Myocyte (in vitro differentiated cells): ENCODE data around the gene MAB21L3. TPM values are rescaled to one million over a fixed set of nuclear protein-coding genes. Genes with fewer than 3 reads are reported as not detected.

Experiments used
- DNase-seq: peaks from one replicate; pipeline ENCODE4 v3.0.0-alpha.2; 2012; ENCODE audit warnings: low read depth
- total RNA-seq: library from RNA; depleted of rRNA; stranded (reverse); fragments of >200 nt; gene quantifications from 2 replicates; pipeline ENCODE4 v1.2.3, GENCODE V29; 2014

Gene MAB21L3
- total RNA-seq, 1 donor from 2014 or later: 0.27 TPM

GRCh38 chr1:116107371-116107770 lies 3.8 kb upstream of the MAB21L3 start:
- DNase-seq: no peak

DNA sequence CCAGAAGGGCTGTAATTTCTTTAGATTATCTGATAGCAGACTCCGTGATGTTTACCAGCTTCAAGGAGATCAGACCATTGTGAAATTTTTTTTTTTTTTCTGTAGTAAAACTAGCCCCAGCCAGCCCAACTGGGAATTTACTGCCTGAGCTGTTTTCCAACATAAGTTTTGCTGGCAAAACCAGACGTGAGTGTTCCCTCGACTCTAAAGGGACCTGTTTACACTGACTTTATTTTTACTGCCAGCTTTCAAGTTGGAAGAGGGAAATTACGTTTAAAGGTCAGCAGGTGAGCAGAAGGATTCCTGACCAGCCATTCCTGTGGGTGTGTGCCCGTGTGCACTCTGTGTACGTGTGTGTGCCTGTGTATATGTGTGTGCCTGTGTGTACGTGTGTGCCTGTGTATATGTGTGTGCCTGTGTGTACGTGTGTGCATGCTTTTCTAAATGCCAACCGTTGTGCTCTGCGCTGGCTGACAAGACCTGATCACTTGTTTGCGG lies 374 bp downstream of the MAB21L3 start:
- DNase-seq: no peak

DNA sequence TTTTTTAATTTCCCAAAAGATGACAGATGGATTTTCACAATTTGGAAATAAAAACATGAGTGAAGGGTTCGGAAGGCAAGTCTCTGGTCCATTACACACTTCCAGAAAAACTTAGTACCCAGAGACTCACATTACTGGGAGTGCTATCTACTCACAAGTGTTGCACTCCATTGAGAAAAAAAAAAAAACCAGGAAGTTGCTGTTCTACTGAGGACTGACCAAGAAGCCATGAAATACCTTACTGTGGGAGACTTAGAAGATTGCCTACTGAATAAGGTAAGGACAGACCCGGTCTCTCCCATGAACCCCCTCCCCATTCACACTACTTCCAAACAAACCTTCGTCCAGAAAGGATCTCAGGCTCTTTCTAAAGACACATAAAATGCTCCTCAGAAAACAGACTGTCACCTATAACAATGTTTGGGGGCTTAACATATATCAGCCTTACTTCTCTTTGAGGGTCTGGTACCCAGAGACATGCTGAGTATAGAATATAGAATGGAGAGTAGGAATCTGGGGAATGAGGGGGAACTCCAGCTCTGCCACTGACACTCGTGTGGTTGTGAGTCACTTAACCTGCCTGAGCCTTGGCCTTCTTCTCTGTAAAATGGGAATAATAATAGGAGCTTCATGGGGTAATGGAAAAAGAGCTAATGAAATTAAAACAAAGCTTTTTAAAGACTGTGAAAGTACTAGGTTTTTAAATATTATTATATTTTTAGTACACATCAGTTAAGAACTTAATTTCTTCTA lies 1.4 kb downstream of the MAB21L3 start:
- DNase-seq: no peak

GRCh38 chr1:116113615-116114014 lies 2.4 kb downstream of the MAB21L3 start:
- no peak for DNase-seq

- peak; percentile 86 for DNase-seq
Observed at GRCh38 chr1:116115476-116116439, 4.6 kb downstream of the MAB21L3 start.

DNA sequence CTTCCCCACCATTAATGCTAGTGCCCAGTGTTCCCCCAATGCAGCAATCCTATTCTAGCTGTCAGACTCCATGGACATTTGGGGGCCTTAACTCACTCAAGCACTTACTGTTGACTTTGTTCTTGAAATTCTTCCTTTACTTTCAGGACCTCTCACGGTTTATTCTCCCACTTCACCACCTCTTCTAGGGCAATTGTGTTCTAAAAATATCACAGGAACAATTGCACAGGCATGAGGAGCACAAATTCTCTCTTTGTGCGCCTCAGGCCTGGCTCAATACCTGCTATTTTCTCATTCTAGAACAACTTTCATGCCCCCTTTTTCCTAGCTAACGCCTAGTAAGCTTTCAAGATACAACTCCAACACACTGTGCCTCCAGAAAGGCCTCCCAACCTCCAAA lies 7.3 kb downstream of the MAB21L3 start:
- DNase-seq: no peak

DNA sequence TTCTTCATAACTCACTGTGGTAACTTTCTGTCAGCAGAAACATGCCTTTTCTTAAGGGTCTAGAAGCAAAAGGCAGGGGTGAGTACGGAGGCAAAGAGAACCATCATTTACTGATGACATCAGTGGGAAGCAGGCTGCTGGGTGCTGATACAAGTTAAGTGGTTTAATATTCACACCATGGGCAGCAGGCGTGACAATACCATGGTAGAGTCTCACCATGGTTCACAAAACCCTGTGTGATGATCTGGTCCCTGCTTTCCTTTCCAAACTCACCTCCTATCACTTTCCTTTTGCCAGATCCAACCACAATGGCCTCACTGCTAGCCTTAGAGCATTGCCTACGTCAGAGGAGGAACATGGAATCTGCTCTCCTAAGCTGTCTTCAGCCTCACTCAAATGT lies 8.7 kb downstream of the MAB21L3 start:
- DNase-seq: no peak

- peak; percentile 81 for DNase-seq
Observed at GRCh38 chr1:116122955-116123757, 12.0 kb downstream of the MAB21L3 start.

GRCh38 chr1:116123837-116124533 lies 12.8 kb downstream of the MAB21L3 start:
- no peak for DNase-seq

DNA sequence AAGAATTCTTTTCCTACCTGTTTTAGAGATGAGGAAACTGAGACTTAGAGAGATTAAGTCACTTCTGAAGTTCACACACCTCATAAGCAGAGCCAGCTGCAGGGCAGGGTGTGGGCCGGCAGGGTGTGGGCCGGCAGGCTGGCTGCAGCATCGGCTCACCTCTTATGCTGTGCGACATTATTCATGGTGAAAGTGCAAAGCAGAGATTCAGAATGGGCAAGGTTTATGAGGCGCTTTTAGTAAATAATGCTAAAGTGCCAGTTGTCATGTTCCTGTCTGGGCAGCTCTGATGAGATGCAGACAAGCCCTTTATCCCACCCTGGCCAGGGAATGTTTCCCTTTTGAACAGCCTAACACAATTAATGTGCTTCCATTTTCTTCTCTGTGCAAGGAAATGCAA lies 14.6 kb downstream of the MAB21L3 start:
- no peak for DNase-seq

DNA sequence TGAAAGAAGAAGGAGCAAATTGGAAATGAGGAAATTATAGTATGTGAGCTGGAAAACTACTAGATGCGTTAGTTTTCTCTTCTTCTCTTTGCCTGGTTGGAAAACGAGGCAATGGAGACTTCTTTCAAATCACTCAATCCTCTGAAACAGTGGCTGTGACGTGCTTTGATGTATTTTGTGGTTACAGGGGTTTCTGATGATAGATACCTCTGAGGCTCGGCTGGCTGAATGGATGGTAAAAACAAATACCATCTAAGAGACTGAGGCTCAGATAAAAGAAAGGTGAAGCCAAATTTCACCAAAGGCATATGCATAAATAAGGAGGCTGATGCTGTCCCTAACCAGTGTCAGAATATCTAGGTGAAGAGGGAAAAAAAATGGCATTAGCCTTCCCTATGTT lies 15.1 kb downstream of the MAB21L3 start:
- DNase-seq: no peak

DNA sequence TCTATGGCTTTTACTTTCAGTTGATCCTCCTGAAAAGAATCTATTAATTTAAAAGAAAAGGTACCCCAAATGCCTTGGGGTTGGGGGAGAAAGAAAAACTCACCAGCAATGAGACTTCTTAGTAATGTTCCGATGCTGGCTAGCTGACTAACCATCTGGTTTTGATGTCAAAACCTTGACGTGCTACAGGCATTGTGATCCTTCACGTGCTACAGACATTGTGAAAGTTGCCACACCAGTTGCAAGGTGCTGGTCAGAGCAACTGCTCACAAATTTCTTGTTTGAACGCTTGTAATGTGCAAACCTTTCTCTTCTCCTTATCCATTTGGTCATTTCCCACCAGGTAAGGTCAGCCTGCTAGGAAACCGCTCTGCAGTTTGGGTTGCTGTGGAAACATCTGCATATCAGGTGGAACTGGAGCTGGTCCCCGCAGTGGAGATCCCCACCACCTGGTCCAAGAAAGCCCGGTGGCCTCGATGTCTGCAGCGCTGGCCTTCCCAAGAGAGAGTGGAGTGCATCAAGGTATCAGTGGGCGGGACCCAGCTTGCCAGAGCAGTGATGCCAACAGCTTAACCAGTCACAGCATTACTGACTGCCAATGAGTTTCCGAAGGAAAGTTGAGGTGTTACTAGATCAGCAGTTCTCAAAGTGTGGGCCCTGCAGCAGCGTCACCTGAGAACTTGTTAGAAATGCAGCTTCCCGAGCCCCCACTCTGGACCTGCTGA lies 16.1 kb downstream of the MAB21L3 start:
- DNase-seq: no peak

GRCh38 chr1:116127848-116128540 lies 16.8 kb downstream of the MAB21L3 start:
- no peak for DNase-seq

GRCh38 chr1:116128664-116129063 lies 17.5 kb downstream of the MAB21L3 start:
- no peak for DNase-seq

- DNase-seq: no peak
Observed at GRCh38 chr1:116129537-116129936, 18.3 kb downstream of the MAB21L3 start.

DNA sequence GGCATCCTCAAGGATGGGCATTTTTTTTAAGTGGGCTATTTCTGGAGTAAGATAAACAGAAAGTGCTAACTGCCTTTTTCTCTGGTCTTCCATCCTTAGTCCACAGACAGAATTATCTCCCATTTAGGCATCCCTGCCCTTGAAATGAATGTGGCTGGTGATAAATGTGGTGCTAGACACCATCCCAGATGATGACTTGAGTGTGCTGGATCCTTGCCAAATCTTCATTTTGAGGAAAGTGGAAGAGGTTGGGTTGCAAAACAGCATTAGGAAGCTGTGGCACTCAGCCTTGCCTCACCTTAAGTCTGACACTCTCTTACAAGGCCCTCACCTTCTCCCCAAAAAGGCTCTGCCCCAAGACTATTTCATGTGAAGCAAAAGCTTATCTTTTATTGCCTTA lies 19.2 kb downstream of the MAB21L3 start:
- DNase-seq: no peak

DNA sequence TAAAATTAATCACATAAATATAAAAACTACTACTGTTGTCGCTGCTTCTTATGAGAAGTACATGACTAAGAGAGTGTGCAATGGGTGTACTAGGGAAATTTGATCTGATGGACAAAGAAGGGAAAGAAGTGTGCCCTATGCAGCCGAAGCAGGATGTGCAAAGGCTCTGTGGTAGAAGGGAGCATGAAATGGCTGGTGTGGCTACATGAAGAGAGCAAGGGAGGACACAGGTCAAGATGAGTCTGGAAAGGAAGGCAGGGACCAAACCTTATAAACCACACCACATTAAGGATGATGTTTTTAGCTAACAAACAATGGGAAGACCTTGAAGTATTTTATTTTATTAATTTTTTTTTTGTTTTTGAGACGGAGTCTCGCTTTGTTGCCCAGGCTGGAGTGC lies 20.0 kb downstream of the MAB21L3 start:
- no peak for DNase-seq

- no peak for DNase-seq
Observed at GRCh38 chr1:116131866-116132605, 20.8 kb downstream of the MAB21L3 start.
